ENCODE measurements around the gene PSMG2.

DNA sequence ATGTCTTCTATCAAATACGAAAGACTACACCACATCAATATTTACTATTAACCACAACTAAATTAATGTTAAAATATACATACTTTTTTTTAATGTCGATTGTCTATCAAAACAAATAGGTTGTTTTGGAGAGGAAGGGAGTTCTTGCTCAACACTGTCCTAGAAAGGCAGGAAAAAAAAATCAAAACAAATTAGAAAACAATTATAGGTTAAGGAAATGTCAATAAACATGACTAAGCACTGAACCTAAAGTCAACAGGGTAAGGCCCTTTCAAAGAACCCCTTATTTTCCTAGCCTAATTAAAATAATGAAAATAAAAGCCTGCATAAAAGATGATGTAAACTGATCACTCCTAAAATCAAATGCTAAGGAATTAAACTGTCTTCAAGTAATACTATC, 3.1 kb upstream of the PSMG2 start:
- no peak for TF ChIP-seq RFX5 (IDR thresholded peaks at IDR 0.05; ENCODE audit: low read length)
- TF ChIP-seq, protein P1, sequence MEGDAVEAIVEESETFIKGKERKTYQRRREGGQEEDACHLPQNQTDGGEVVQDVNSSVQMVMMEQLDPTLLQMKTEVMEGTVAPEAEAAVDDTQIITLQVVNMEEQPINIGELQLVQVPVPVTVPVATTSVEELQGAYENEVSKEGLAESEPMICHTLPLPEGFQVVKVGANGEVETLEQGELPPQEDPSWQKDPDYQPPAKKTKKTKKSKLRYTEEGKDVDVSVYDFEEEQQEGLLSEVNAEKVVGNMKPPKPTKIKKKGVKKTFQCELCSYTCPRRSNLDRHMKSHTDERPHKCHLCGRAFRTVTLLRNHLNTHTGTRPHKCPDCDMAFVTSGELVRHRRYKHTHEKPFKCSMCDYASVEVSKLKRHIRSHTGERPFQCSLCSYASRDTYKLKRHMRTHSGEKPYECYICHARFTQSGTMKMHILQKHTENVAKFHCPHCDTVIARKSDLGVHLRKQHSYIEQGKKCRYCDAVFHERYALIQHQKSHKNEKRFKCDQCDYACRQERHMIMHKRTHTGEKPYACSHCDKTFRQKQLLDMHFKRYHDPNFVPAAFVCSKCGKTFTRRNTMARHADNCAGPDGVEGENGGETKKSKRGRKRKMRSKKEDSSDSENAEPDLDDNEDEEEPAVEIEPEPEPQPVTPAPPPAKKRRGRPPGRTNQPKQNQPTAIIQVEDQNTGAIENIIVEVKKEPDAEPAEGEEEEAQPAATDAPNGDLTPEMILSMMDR (IDR thresholded peaks at IDR 0.05): no peak
- no peak for TF ChIP-seq USF1 (IDR thresholded peaks at IDR 0.05; ENCODE audit: borderline replicate concordance, low read depth)
- no peak for TF ChIP-seq MXI1 (IDR thresholded peaks at IDR 0.05; ENCODE audit: low read depth, low read length)
- TF ChIP-seq YY1 (IDR thresholded peaks at IDR 0.05; ENCODE audit: low read depth): no peak
- TF ChIP-seq RXRA (IDR thresholded peaks at IDR 0.05; ENCODE audit: borderline replicate concordance, low read depth): no peak
